ENCODE data around the gene AGBL4. TPM values are rescaled to one million over a fixed set of nuclear protein-coding genes. Genes with fewer than 3 reads are reported as not detected.

AGBL4 gene
- total RNA-seq, 4 donors from 2014 or later = 0.13 TPM; not detected in 3

DNA sequence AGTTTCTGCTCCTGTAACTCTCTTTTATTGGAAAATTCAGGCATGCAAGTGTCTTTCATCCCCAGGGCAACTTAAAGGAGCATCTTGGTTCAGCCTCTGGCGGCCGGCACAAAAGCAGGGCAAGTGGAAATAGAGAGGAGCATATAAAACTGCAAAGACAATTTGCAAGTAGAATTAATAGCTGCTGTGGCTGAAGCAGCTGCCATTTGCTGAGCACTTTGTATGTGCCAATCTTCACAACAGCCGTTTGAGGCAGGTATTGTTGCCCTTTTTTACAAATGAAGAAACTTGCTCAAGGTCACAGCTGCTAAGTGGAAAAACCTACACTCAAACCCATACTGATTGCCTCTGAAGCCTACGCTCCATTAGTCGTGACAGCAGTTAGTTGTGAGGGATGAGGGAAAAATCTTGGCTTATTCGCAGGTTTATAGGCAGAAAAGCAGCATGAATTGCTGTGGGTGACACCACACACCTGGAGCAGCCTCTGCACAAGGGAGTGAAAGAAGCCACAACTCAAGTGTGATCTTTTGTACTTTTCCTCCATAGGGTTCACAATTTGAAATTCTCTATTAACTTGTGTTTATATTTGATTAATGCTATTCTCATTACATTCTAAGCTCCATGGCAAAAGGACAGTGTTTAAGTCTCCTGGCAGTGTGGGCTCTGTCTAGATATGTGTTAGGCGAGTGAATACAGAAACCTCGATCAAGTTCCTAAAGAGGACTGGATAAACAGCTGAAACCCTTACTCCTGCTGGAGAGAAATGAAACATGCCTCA is 1148.0 kb downstream of the AGBL4 start:
- intact Hi-C loops (cut with DNase I) = no loop called here
- Histone ChIP-seq H3K27ac (replicated peaks in 1 of 4) (no peak overlapping the region), H3K9me3 (no peaks in the 10 kb centered on the region)

DNA sequence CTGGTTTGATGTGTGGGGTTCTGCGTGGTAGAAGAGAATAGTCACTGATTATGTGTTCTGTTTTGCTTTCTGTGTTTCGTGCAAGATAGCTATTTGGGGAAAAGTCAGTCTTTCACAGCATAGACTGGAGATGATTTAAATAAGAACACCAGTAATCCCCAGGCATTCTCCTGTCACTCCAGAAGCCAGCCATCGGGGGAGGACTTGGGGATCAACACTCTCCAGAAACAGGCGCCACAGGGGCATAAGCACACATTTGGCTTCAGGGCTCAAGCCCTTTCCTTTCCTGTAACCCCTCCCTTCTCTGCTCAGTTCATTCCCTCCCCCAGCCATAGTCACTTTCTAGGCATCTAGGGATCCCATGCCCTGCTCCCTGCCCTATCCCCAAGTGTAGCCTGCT is 1149.8 kb downstream of the AGBL4 start:
- no peak for DNase-seq (ENCODE audit: extremely low spot score)
- Histone ChIP-seq H3K4me3 (no peak overlapping the region), H3K36me3 (no peaks in the 10 kb centered on the region), H3K27me3 (no peaks in the 10 kb centered on the region), H3K9me3 (no peaks in the 10 kb centered on the region), H3K4me1 (peaks cover 0 to 12% (median 4%) of the 10 kb centered on the region in 4 donors), H3K27ac (replicated peaks in 1 of 4) (no peak overlapping the region)
- intact Hi-C loops (cut with DNase I) = no loop called here
- WGBS = 84% methylated on average over 4 of the region's 4 CpGs
- TF ChIP-seq, protein P1, sequence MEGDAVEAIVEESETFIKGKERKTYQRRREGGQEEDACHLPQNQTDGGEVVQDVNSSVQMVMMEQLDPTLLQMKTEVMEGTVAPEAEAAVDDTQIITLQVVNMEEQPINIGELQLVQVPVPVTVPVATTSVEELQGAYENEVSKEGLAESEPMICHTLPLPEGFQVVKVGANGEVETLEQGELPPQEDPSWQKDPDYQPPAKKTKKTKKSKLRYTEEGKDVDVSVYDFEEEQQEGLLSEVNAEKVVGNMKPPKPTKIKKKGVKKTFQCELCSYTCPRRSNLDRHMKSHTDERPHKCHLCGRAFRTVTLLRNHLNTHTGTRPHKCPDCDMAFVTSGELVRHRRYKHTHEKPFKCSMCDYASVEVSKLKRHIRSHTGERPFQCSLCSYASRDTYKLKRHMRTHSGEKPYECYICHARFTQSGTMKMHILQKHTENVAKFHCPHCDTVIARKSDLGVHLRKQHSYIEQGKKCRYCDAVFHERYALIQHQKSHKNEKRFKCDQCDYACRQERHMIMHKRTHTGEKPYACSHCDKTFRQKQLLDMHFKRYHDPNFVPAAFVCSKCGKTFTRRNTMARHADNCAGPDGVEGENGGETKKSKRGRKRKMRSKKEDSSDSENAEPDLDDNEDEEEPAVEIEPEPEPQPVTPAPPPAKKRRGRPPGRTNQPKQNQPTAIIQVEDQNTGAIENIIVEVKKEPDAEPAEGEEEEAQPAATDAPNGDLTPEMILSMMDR (IDR thresholded peaks at IDR 0.05) = no peak
- no peak for TF ChIP-seq POLR2A (IDR thresholded peaks at IDR 0.05; ENCODE audit: low read depth)
- no peak for TF ChIP-seq EP300 (IDR thresholded peaks at IDR 0.05)
- TF ChIP-seq POLR2AphosphoS5 (IDR thresholded peaks at IDR 0.05) = no peak

More for the DNA sequence above, 1148.0 kb downstream of the AGBL4 start:
- TF ChIP-seq EP300 (IDR thresholded peaks at IDR 0.05) = no peak
- TF ChIP-seq, protein P1 (IDR thresholded peaks at IDR 0.05) = no peak
- no peak for TF ChIP-seq POLR2A (IDR thresholded peaks at IDR 0.05; ENCODE audit: low read depth)
- no peak for TF ChIP-seq POLR2AphosphoS5 (IDR thresholded peaks at IDR 0.05)
- 38% methylated on average over 8 of the region's 8 CpGs for WGBS
- Histone ChIP-seq H3K36me3 (no peaks in the 10 kb centered on the region), H3K4me3 (no peak overlapping the region), H3K4me1 (peaks cover 0 to 12% (median 0%) of the 10 kb centered on the region in 4 donors), H3K27me3 (no peaks in the 10 kb centered on the region)
- DNase-seq (ENCODE audit: extremely low spot score) = no peak

DNA sequence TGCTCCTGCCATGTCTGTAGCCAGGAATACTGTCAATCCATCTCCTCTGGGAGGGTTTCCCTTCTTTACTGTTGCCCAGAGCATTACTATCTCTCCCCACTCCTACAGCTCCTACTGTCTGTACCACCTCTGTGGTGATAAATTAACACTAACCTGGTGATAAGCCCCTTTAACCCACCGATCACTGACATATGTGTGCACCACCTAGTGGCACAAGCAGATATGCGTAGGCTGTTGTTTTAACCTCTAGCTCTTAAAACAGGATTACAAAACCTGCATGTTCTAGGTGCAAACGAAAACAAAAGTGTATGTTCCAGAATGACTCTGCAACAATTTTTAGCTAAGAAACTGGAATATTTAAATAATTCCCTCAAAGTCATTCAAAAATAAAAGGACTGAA is 1153.2 kb downstream of the AGBL4 start:
- intact Hi-C loops (cut with DNase I) = no loop called here
- Histone ChIP-seq H3K9me3 (no peaks in the 10 kb centered on the region), H3K27ac (replicated peaks in 1 of 4) (no peak overlapping the region), H3K27me3 (no peaks in the 10 kb centered on the region), H3K4me3 (no peak overlapping the region), H3K36me3 (no peaks in the 10 kb centered on the region), H3K4me1 (peaks cover 0 to 9% (median 1%) of the 10 kb centered on the region in 4 donors)
- no peak for DNase-seq (ENCODE audit: extremely low spot score)
- TF ChIP-seq, protein P1 (IDR thresholded peaks at IDR 0.05) = peak in 1 of 3 experiments; percentile 12
- TF ChIP-seq POLR2AphosphoS5 (IDR thresholded peaks at IDR 0.05) = no peak
- TF ChIP-seq EP300 (IDR thresholded peaks at IDR 0.05) = no peak
- WGBS = 41% methylated on average over 3 of the region's 3 CpGs

DNA sequence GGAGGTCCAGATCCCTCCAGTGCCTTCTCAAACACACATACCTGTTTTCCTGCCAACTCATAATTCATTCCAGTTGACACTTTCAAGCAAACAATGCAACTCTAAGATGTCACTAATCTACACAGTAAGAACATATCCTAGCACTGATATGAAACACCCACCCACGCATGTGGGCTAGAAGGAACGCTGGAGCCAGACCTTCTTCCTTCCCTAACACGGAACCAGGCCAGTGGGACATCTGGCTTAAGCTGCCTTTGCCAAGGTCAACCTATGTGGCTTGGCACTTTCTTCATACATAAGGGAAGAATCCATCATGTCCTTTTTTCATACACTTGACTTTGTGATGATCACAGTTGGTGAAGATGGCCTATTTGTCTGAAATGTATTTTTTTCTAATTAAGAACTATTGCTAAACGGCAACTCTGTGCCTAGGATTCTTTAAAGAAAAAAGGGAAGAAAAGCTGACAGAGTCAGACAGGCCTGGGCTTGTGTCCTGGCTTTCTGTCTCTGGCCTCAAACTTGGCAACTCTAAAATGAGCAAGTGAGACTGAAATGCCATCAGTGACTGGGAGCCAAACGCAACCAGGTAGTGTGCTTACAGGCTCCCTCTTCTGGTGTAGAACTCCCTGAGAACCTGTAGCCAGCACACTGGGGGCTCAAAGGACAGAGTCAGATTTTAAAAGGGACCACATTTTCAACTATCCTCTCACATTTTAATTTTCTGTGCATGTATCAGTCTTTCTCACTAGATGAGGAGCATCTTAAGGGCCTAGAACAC is 1154.4 kb downstream of the AGBL4 start:
- TF ChIP-seq POLR2A (IDR thresholded peaks at IDR 0.05; ENCODE audit: low read depth) (no peak), EP300 (IDR thresholded peaks at IDR 0.05) (no peak), POLR2AphosphoS5 (IDR thresholded peaks at IDR 0.05) (no peak)
- TF ChIP-seq, protein P1 (IDR thresholded peaks at IDR 0.05) = no peak
- H3K27me3 ChIP-seq = no peaks in the 10 kb centered on the region
- H3K4me1 ChIP-seq = peaks cover 0 to 9% (median 0%) of the 10 kb centered on the region in 4 donors
- H3K36me3 ChIP-seq = no peaks in the 10 kb centered on the region
- 81% methylated on average over 4 of the region's 5 CpGs for WGBS
- H3K4me3 ChIP-seq = no peak overlapping the region
- H3K9me3 ChIP-seq = no peaks in the 10 kb centered on the region
- intact Hi-C loops (cut with DNase I) = no loop called here
- H3K27ac ChIP-seq (replicated peaks in 1 of 4) = no peak overlapping the region
- DNase-seq (ENCODE audit: extremely low spot score) = no peak
